ENCODE measurements around the gene COL4A5. TPM values are rescaled to one million over a fixed set of nuclear protein-coding genes. Genes with fewer than 3 reads are reported as not detected.
"Not testable (repeated sequence)": the region's sequence is repeated elsewhere in the genome, so short reads cannot be mapped to it uniquely, and the experiment has no call there.

COL4A5 gene
- total and polyA plus RNA-seq, 10 donors = 2.1 to 19.6 (median 8.4) TPM

DNA sequence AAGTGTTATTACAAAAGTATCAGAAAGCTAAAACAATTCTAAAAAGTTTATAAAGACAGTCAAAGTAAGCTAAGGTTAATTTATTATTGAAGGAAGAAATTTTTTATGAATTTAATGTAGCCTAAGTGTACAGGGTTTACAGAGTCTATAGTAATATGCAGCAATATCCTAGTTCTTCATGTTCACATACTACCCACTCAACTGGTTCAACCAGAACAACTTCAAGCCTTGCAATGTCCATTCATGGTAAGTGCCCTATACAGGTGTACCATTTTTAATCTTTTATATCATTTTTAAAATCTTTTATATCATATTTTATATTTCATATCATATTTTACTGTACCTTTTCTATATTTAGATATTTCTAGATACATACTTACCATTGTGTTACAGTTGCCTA, 34.3 kb downstream of the COL4A5 start:
- H3K9me3 ChIP-seq = no peaks in the 10 kb centered on the region
- no peaks in the 10 kb centered on the region for H3K36me3 ChIP-seq
- no peaks in the 10 kb centered on the region for H3K4me1 ChIP-seq
- TF ChIP-seq POLR2AphosphoS5 (IDR thresholded peaks at IDR 0.05) (no peak), POLR2A (IDR thresholded peaks at IDR 0.05) (no peak)
- TF ChIP-seq, protein P1, sequence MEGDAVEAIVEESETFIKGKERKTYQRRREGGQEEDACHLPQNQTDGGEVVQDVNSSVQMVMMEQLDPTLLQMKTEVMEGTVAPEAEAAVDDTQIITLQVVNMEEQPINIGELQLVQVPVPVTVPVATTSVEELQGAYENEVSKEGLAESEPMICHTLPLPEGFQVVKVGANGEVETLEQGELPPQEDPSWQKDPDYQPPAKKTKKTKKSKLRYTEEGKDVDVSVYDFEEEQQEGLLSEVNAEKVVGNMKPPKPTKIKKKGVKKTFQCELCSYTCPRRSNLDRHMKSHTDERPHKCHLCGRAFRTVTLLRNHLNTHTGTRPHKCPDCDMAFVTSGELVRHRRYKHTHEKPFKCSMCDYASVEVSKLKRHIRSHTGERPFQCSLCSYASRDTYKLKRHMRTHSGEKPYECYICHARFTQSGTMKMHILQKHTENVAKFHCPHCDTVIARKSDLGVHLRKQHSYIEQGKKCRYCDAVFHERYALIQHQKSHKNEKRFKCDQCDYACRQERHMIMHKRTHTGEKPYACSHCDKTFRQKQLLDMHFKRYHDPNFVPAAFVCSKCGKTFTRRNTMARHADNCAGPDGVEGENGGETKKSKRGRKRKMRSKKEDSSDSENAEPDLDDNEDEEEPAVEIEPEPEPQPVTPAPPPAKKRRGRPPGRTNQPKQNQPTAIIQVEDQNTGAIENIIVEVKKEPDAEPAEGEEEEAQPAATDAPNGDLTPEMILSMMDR (IDR thresholded peaks at IDR 0.05 in 8 of 11, conservative IDR thresholded peaks at IDR 0.05 in 3 of 11) = no peak
- H3K27me3 ChIP-seq (replicated peaks in 1 of 7) = no peaks in the 10 kb centered on the region
- intact Hi-C loops (cut with DNase I; ENCODE audit: low total_unique reads) = no loop called here
- H3K27ac ChIP-seq = no peak overlapping the region
- DNase-seq = no peak
- H3K4me3 ChIP-seq = no peak overlapping the region

DNA sequence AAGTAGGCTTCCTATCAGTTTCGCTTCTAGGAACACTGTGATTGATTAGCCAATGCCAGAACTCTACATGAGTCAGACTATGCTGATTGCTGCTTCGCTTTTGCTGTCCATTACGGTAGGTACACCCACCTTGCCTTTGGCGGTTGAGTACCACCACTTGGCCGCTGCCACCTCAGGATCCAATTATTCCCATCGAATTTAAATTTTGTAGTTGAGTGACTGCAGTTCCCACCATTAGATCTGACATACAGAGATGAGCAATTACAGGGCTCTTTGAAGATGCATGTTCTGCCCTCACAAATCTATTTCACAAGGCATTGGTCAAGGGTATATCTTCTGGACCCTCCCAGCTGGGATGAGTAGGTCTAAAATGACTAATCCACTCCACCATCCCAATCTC, 41.9 kb downstream of the COL4A5 start:
- intact Hi-C loops (cut with DNase I; ENCODE audit: low total_unique reads); H3K27ac ChIP-seq; DNase-seq; H3K4me3 ChIP-seq; H3K36me3 ChIP-seq; H3K27me3 ChIP-seq (replicated peaks in 1 of 7); H3K4me1 ChIP-seq: not testable (repeated sequence)
- peaks cover 0 to 10% (median 0%) of the 10 kb centered on the region in 8 donors for H3K9me3 ChIP-seq
- 83 to 95% (median 87%) methylated on average over 6 of the region's 6 CpGs for WGBS, 5 donors

DNA sequence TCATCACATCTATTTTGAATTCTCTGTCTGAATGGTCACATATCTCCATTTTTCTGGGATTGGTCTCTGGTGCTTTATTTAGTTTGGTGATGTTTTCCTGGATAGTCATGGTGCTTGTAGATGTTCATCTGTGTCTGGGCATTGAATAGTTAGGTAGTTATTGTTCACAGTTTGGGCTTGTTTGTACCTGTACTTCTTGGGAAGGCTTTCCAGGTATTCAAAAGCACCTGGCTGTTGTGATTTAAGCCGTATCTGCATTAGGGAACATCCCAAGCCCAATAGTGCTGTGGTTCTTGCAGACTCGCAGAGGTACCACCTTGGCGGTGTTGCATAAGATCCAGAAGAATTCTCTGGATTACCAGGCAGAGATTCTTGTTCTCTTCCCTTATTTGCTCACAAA, 44.6 kb downstream of the COL4A5 start:
- no peak for DNase-seq
- H3K4me3 ChIP-seq = no peak overlapping the region
- no peaks in the 10 kb centered on the region for H3K36me3 ChIP-seq
- H3K27ac ChIP-seq = no peak overlapping the region
- H3K4me1 ChIP-seq = no peaks in the 10 kb centered on the region
- 67 to 89% (median 79%) methylated on average over 1 to 3 of the region's 3 CpGs for WGBS, 5 donors
- no peak for TF ChIP-seq POLR2AphosphoS5 (IDR thresholded peaks at IDR 0.05)
- TF ChIP-seq, protein P1 (IDR thresholded peaks at IDR 0.05 in 8 of 11, conservative IDR thresholded peaks at IDR 0.05 in 3 of 11) = no peak
- TF ChIP-seq POLR2A (IDR thresholded peaks at IDR 0.05) = no peak
- no peaks in the 10 kb centered on the region for H3K27me3 ChIP-seq (replicated peaks in 1 of 7)
- H3K9me3 ChIP-seq = peaks cover 0 to 10% (median 0%) of the 10 kb centered on the region in 8 donors
- intact Hi-C loops (cut with DNase I; ENCODE audit: low total_unique reads) = no loop called here

DNA sequence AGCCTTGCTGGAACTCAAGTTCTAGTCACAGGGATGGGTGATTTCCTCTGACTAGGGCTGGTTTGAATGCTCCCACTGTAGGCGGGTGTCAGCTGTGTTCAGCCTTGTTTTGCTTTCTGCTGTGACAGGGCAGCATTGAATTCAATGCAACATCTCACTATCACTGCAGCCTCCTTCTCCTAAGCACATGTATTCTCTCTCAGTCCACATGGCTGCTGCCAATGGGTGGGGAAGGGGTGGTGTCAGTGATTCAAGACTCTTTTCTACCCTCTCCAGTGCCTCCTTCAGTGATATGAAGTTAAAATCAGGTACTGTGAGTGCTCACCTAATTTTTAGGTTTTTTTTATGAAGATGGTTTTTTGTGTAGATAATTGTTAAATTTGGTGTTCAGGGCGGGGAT, 46.3 kb downstream of the COL4A5 start:
- no peaks in the 10 kb centered on the region for H3K36me3 ChIP-seq
- H3K4me1 ChIP-seq = no peaks in the 10 kb centered on the region
- TF ChIP-seq POLR2A (IDR thresholded peaks at IDR 0.05) (no peak), POLR2AphosphoS5 (IDR thresholded peaks at IDR 0.05) (no peak)
- TF ChIP-seq, protein P1 (IDR thresholded peaks at IDR 0.05 in 8 of 11, conservative IDR thresholded peaks at IDR 0.05 in 3 of 11) = no peak
- 72 to 91% (median 88%) methylated on average over 1 to 2 of the region's 2 CpGs for WGBS, 5 donors
- H3K27ac ChIP-seq = no peak overlapping the region
- intact Hi-C loops (cut with DNase I; ENCODE audit: low total_unique reads) = no loop called here
- no peak for DNase-seq
- peaks cover 0 to 10% (median 0%) of the 10 kb centered on the region in 8 donors for H3K9me3 ChIP-seq
- H3K27me3 ChIP-seq (replicated peaks in 1 of 7) = peaks cover 0 to under 1% (median 0%) of the 10 kb centered on the region in 7 donors
- H3K4me3 ChIP-seq = no peak overlapping the region
